NCI-H446 (cell line): ENCODE data around the gene TMC1.
"Not testable (repeated sequence)": the region's sequence is repeated elsewhere in the genome, so short reads cannot be mapped to it uniquely, and the experiment has no call there.

Experiments
- DNase-seq, 2 experiments: peaks; one replicate each; lab custom pipeline; 2025; lab: John Stamatoyannopoulos, UW

TMC1 gene

GRCh38 chr9:72526901-72527800, 5.7 kb downstream of the TMC1 start:
- DNase-seq, result peak in 1 of 2 experiments; percentile 25

- no peak for DNase-seq
Observed at GRCh38 chr9:72527801-72528195, 6.4 kb downstream of the TMC1 start.

DNA sequence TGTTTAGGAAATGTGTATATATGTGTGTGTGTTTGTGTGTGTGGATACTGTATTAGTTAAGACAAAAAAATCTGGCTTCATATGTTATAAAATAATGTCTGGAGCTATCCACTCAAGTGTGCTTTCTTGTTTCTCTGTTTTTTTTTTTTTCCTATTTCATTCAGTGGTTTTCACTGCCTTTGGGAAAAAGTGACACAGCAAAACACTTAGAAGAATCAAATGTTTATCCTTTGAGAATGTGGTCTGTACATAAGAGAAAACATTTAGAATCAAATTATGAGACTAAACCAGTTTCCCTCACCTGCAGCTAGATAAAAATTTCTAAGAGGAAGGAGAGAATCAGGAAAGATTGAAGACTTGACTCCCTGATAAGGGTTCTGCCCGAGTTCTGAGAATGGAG, 8.1 kb downstream of the TMC1 start:
- DNase-seq, result no peak

DNA sequence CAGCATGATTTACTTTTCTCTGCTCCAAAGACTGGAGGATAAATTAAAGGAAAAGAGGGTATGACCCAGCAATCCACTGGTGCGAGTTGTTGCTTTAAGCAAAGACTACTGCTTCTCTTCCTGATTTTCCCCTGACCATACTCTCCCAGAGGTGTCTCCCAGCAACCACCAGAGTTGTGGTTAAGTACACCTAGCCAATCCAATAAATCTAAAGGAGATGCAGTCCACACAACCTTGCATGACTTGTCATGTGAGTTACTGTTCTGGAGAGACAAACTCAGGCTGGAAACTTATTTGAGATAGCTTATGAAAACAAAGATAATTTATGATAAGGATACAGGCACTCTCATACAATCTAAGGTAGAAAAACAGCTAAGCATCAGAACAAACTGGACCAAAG, 11.9 kb downstream of the TMC1 start:
- no peak for DNase-seq

- no peak for DNase-seq
Observed at GRCh38 chr9:72534931-72535330, 13.5 kb downstream of the TMC1 start.

DNA sequence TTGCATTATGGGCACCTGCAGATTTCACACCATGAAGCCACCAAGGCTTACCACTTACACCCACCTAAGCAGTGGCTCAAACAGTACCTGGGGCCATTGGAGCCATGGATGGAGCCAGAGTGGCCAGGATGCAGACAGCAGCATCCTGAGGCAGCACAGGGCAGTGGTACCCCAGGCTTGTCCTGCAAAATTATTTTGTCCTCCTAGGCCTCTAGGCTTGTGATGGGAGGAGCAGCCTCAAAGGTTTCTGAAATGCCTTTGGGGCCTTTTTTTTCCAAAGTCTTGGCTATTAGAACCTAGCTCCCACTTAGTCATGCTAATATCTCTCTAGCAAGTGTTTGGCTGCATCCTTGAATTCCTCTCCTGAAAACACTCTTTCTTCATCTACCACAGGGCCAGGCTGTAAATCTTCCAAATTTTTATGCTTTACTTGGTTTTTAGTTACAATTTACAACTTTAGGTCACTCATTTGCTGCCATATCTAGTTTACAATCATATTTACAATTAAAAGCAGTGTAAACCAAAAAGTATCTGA, 15.7 kb downstream of the TMC1 start:
- DNase-seq, result no peak

DNA sequence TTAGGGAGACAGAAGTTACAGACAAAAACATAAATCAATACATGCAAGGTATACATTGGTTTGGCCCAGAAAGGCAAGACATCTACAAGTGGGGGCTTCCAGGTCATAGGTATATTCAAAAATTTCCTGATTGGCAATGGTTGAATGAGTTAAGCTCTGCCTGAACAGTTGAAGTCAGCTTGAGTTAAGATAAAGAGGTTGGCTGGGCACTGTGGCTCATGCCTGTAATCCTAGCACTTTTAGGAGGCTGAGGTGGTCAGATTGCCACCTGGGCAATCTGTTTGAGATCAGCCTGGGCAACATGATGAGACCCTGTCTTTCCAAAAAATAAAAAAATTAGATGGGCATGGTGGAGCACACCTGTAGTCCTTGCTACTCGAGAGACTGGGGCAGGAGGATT, 16.3 kb downstream of the TMC1 start:
- DNase-seq, result no peak

DNA sequence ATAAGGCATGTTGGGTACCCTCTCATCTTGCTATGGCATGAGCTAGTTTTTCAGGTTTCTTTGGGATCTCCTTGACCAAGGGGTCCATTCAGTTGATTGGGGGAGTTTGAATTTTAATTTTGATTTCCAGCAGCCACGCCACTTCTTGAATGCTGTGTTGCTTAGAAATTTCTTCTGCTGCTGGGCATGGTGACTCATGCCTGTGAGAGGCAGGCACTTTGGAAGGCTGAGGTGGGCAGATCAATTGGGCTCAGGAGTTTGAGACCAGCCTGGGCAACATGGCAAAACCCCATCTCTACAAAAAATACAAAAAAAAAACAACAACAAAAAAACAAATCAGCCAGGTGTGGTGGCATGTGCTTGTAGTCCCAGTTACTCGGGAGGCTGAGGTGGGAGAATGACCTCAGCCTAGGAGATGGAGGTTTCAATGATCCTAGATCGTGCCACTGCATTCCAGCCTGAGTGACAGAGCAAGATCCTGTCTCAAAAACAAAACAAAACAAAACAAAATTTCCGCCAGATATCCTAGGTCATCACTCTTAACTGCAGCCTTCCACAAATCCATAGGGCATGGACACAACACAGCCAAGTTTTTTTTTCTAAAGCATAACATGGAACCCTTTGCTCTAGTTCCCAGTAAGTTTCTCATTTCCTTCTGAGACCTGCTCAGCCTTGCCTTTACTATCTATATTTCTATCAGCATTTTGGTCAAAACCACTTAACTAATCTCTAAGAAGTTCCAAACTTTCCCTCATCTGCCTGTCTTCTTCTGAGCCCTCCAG, 17.7 kb downstream of the TMC1 start:
- no peak for DNase-seq

DNA sequence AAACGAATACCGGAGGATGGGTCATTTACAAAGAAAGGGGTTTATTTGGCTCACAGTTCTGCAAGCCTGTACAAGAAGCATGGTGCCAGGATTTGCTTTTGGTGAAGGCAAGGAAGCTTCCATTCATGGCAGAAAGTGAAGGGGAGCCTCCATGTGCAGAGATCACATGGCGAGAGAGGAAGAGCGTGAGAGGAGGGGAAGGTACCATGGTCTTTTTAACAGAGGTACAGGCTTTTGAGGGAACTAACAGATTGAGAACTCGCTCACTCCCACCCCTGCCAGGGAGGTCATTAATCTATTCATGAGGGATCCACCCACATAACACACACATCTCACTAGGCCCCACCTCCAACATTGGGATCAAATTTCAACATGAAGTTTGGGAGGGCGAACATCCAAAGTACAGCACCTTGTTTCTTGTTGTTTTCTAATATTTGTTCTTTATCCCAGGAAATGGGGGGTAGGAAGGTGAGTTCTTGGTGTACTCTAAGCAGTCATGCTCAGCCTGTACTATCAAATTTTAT, 18.5 kb downstream of the TMC1 start:
- peak in 1 of 2 experiments; percentile 10 for DNase-seq

DNA sequence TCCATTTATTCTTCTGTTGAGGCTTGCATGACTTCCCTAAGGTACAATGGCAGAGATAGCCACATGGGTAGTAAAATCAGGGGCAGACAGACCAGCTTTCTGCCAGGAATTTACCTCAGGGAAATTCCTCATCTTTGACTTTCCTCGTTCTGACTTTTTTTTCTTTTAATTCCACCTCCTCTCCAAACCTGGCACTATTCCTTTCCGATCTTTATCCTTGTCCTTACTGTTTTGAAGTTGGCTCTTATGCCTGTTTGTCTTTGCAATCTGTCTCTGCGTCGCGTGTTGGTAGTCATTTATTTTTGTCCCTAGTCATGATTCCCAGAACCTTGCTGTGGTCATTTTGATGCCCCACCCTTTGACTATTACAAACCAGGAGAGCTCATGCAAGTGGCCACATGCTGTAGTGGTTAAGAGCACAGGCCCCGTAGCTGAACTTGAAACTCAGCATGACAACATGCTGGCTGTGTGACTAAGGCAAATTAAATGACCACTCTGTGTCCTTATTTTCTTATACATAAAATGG, 19.0 kb downstream of the TMC1 start:
- DNase-seq, result no peak

DNA sequence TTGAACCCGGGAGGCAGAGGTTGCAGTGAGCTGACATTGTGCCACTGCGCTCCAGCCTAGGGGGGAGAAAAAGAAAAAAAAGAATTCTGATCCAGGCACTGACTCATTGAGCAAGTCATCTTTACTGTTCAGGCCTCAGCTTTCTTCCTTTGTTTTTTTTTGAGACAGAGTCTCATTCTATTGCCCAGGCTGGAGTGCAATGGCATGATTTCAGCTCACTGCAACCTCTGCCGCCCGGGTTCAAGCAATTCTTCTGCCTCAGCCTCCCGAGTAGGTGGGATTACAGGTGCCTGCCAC, 21.1 kb downstream of the TMC1 start:
- not testable (repeated sequence) for DNase-seq

GRCh38 chr9:72542917-72543316, 21.5 kb downstream of the TMC1 start:
- DNase-seq, result no peak

- DNase-seq, result peak; percentile 12 to 68
Observed at GRCh38 chr9:72551306-72551705, 29.9 kb downstream of the TMC1 start.

GRCh38 chr9:72552356-72552755, 30.9 kb downstream of the TMC1 start:
- no peak for DNase-seq

DNA sequence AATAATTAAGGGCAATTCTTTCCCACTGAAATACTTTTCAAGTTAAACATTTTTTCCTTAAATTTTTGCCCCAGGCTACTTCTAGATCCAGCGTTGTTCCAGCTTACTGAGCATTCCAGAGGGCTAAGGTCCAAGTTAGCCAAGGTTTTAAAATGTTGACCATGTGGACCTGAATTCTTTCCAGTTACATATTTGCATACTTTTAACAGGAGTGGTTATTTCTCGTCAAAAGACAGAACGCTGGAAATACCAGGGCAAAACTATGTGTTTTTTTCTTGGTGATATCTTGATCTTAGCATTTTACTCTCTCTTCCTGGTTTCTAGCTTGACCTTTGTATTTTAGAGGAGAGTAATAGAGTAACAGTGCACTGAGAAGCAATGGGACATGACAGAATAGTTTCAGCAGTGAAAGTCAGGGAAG, 32.8 kb downstream of the TMC1 start:
- DNase-seq, result no peak

DNA sequence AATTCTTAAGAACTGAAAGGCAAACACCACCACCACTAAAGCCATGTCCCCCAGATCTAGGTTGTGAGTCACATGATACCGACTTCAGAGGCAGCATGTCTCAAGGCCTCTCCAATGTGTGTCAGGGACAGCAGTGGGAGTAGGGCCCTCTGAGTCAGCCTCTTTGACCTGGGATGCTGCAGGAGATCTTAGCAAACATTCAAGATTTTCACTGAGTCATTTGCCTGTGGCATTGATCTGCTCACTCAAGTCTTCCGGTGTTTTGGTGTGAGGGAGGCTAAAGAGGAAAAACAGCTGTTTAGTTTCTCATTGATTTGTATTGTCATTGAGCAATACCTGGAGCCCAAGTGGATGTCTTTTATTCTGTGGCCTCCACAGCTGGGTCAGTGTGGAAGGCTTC, 36.1 kb downstream of the TMC1 start:
- DNase-seq, result no peak

DNA sequence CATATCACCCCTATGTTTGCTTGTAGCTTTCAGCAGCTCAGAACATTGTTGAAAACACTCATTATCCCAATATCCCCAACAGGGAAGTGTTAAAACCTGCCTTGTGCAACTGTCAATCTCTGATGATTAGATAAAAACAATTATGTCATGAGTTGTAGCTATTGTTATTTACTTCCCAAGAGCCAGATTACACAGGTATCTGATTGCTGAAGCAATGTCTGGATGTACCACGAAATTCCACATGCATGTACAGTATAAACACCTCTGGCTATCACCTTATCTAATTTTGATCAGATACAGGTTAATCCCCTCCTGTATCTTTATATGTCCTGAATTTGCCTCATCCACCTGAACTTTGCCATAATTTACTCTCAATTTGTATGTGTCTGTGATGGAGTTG, 38.7 kb downstream of the TMC1 start:
- no peak for DNase-seq

GRCh38 chr9:72563806-72564205, 42.4 kb downstream of the TMC1 start:
- DNase-seq, result no peak

DNA sequence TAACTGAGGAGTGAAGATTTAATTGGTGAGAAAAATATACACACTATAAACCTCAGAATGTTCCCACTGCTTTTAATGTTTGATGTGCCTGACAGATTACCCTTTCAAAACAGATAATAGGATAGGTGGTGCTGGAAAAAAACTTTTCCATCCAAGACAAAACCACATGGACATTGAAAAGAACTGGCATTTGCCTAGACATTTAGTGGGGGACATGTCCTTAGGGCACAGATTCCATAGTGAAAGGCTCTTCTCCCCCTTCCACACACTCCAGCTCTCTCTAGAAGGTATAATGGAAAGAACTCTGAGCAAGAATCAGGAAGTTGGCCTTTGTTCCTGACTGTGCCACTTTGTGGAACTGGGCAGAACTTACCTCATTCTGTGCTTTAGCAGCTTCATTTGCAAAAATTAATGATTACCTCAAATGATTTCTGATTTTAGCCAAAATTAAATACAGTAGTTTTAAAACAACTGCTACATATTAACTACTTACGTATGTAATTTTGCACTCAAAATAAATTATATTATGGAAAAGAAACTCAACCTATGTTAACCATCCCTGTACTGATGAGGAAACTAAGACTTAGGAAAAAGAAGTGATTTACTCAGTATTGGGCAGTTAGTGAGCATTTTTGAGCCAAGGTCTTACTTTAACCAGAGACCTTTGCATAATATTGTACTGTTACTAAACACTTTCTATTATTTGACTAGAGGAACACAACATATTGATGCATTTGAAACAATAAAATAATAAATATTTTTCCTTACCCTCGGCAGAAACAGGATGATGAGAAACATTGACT, 43.3 kb downstream of the TMC1 start:
- DNase-seq, result no peak

DNA sequence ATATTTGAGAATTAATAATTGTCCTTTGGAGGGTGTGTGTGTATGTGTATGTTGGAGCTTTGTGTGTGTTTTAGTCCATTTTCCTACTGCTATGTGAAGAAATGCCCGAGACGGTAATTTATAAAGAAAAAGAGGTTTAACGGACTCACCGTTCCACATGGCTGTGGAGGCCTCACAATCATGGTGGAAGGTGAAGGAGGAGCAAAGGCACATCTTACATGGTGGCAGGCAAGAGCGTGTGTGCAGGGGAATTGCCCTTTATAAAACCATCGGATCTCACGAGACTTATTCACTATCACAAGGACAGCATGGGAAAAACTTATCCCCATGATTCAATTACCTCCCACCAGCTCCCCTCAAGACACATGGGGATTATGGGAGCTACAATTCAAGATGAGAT, 44.1 kb downstream of the TMC1 start:
- no peak for DNase-seq

DNA sequence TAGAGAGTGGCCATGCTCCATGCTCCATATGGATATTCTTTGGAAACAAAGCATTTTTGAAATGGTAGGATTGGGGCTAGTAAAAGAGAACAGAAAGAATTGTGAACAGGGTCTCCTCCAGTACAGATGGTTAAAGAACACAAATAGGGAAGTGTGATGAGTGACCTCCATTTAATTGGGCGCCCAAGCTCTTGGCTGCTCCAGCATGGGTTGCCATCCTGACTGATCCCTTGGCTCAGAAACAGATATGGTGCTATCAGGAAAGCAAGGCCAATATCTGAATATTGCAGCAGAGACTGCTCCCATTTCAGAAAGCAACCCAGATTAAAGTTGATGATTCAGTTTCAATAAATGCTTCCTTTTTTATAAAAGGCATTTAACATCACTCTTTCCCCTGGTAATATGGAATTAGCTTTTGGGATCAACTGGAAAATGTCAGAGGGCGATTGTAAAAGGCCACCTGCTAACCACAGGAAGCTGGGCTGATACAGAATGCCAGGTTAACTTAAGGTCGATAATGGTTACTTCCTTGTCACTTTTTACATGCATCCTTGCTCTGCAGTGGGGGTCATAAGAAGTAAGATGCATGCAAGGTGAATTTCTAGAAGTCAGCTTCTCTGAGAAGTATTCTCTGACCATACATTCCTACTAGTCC, 52.9 kb downstream of the TMC1 start:
- no peak for DNase-seq
